CD4-positive, alpha-beta T cell treated with Interleukin-4 for 4 hours (primary cell): Measurements from ENCODE around the gene NUFIP2.
"Not testable (repeated sequence)": the region's sequence is repeated elsewhere in the genome, so short reads cannot be mapped to it uniquely, and the experiment has no call there.

Source experiments
- DNase-seq: peaks from one replicate; pipeline ENCODE4 v3.0.0-alpha.2; 2020

The NUFIP2 gene

GRCh38 chr17:29278692-29279091 lies 15.3 kb downstream of the NUFIP2 start:
- no peak for DNase-seq

DNA sequence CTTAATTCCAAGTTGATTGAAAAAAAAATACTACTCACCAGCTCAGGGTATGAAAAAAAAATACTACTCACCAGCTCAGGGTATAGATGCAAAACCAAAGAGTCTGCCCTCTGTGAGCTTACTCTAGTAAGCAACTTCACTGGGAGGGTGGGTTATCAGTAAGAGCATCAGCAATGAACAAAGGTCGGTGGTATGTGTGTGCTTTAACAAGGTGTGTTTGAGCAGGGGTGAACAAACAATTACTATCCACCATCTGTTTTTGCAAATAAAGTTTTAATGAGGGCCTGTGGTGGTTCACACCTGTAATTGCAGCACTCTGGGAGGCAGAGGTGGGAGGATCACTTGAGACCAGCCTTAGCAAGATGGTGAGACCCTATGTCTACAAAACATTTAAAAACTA lies 20.0 kb downstream of the NUFIP2 start:
- DNase-seq = no peak

DNA sequence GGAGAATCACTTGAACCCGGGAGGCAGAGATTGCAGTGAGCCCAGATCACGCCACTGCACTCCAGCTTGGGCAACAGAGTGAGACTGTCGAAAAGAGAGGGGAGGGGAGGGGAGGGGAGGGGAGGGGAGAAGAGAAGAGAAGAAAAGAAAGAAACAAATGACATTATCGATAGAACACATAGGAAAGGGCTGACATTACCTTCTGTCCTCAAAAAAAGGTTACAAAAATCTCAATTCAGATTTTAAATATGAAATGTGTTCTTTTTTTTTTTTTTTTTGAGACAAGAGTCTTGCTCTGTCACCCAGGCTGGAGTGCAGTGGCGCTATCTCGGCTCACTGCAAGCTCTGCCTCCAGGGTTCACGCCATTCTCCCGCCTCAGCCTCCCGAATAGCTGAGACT lies 22.0 kb downstream of the NUFIP2 start:
- DNase-seq = not testable (repeated sequence)

DNA sequence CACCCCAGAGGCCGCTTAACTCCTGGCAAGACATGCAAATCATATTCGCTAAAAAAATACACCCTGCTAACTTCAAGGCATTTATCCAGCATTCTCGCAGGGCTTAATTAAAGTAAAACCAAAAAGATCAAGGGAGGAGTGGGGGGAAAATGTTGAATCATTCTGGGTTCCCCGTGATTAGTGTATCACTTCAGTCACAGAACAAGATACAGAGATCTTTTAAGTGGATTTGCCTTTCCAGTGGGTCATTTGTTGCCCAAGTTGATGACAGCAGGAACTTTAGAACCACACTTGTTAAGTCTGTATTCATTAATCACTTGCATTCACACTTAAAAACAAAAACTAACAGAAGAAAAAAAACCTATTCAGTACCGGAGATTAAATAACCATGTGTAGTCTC lies 30.0 kb downstream of the NUFIP2 start:
- DNase-seq = no peak

GRCh38 chr17:29257756-29258155 lies 36.2 kb downstream of the NUFIP2 start:
- DNase-seq = no peak

DNA sequence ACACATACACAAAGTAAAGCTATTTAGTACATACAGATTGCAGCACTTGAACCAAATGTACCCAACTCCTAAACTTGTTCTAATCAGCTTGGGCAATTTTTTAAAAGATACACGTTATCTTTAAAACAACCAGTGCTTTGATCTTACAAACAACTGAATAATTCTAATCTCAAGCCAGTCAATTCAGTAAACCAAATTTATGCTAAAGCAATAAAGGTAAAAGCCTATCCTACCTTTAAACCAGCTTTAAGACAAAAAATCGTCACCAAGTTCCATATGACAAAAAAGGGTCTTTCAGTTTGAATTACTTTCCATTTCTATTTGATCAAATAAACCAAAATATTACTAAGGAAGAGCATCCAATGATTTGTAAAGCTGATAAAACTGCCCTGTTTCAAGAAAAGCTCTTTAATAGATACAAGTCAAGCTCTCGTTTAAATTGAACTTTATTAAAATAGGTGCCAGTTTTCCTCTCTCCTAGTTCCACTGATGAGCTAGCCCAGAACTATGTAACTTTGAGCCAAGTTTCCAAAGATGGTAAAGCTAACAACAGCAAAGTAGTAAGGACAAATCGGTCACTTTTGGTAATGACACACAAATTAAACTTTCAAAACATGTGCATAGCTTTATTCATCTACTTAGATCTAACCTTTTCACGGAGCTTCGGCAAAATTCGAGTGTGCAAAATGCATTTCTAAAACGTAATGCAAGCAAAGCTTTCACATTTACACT lies 37.0 kb downstream of the NUFIP2 start:
- DNase-seq = no peak

DNA sequence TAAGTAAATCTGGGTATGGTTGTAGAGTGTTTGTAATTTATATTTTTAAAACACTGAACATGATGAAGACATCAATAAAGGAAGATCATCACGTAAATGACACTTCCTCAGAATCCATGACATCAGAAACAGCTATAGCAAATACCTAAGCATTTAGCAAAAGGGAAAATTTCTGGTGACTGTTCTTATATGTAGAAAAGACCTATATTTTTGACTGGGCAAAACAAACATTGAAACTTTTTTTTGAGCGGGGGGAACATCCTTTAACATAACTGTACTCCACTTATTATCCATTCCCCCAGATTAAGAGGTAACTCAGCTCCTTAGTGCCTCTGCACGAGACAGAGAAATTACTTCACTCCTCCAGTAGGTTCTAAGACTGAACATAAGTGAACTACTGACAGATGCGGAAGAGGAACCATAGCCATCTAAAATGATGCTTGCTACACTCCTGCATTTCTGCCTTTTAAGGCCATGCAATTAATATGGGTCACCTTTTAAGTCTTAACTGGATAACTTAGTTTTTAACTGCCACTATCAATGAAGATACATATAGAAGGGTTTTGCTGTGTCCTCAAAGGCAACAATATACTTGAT lies 37.9 kb downstream of the NUFIP2 start:
- DNase-seq = no peak

DNA sequence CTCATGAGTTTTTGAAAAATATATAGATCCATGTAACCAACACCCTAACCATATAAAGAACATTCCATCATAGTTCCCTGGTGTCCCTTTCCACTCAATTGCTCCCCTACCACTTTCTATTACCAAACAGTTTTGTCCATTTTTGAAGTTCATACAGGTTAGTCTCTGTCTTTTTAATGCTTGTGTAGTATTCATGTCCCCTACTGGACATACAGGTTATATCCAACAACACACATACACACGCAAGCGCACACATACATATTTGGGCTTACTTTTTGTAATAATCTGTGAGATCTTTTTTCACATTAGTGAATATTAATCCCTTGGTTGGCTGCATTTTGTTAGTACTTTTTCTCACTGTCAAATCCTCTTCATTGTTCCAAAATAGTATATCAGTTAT lies 40.9 kb downstream of the NUFIP2 start:
- no peak for DNase-seq

GRCh38 chr17:29252101-29252791 lies 41.7 kb downstream of the NUFIP2 start:
- no peak for DNase-seq

GRCh38 chr17:29251184-29251583 lies 42.8 kb downstream of the NUFIP2 start:
- DNase-seq = no peak

GRCh38 chr17:29250666-29251065 lies 43.3 kb downstream of the NUFIP2 start:
- DNase-seq = no peak

- no peak for DNase-seq
Measured at GRCh38 chr17:29248845-29249244, 45.1 kb downstream of the NUFIP2 start.

DNA sequence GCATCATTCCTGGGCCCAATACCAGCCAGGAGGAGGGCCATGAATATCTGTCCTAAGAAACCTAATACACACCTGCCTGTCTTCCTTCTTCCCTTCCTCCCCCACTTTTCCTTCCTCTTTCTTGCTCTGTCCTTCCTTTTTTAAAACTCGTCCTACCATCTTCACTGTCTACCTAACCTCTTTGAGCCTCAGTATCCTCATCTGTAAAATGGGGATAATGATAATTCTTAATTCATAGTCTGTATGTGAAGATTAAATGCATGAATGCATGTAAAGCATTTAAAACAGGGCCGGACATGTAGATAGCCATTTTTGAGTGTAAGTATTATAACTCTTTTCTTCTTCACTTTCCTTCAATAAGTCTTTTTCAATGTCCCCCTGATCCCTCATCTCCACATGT lies 46.7 kb downstream of the NUFIP2 start:
- DNase-seq = no peak

GRCh38 chr17:29246628-29247027 lies 47.3 kb downstream of the NUFIP2 start, which contains the start of gene CRYBA1:
Gene CRYBA1 (plus strand): TSS chr17:29246859. CDS start chr17:29246864, 5 bp downstream.
- DNase-seq = no peak

GRCh38 chr17:29245401-29245800 lies 48.5 kb downstream of the NUFIP2 start:
- no peak for DNase-seq

- DNase-seq = no peak
Measured at GRCh38 chr17:29243792-29244191, 50.2 kb downstream of the NUFIP2 start.

- DNase-seq = no peak
Measured at GRCh38 chr17:29242790-29243189, 51.2 kb downstream of the NUFIP2 start.

DNA sequence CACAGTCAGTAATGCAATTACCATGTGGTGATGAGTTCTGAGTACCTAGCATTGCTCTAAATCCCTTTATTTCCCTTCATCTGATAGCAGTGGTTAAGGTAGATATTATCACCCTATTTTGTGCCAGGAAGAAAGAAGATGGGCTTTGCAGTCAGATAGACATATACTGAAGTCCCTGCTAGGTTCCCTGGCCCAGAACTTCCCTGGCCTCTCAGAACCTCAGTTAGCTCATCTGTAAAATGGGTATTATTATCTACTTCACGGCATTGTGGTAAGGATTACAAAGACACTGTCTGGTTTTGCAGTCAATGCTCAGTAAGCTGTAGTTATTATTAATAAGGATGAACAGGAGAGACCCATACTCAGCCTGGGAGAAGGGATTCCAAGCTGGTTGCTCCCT lies 51.9 kb downstream of the NUFIP2 start:
- no peak for DNase-seq

GRCh38 chr17:29240968-29241963 lies 52.7 kb downstream of the NUFIP2 start:
- no peak for DNase-seq

- DNase-seq = no peak
Measured at GRCh38 chr17:29240477-29240876, 53.5 kb downstream of the NUFIP2 start.

- no peak for DNase-seq
Measured at GRCh38 chr17:29238133-29238850, 55.7 kb downstream of the NUFIP2 start.

DNA sequence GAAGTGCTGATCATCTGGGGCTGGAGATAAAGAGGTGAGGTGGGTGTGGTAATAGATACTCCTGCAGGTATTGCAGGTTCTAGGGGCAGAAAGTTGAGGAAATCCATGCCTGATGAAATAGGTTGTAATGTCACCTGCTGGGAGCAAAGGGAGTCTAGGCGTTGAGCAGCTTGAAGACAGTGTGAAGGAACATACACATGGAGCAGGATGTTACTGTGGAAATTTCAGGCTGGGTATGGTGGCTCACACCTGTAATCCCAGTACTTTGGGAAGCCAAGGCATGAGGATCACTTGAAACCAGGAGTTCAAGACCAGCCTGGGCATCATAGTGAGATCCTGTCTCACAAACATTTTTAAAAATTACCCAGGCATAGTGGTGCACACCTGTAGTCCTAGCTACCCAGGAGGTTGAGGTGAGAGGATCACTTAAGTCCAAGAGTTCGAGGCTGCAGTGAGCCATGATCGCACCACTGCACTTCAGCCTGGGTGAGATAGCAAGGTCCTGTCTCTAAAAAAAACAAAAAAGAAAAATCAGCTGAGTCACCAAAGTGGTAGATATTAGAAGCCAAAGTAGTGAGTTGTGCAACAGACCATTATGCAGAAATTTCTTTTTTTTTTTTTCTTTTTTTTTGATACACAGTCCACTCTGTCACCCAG lies 56.3 kb downstream of the NUFIP2 start:
- DNase-seq = no peak
